ENCODE measurements around the gene ARIH1. TPM values are rescaled to one million over a fixed set of nuclear protein-coding genes. Genes with fewer than 3 reads are reported as not detected.

ARIH1 gene
- total and polyA plus RNA-seq, 8 donors = 16.1 to 380 (median 29.5) TPM

GRCh38 chr15:72445426-72445825 is 28.7 kb upstream of the ARIH1 start:
- no peaks in the 10 kb centered on the region for H3K27me3 ChIP-seq
- H3K4me1 ChIP-seq = no peaks in the 10 kb centered on the region
- H3K36me3 ChIP-seq = no peaks in the 10 kb centered on the region
- intact Hi-C loops (cut with DNase I; ENCODE audit: low total_unique reads) = no loop called here
- H3K9me3 ChIP-seq = no peaks in the 10 kb centered on the region
- 71 to 96% (median 75%) methylated on average over 1 of the region's 1 CpG for WGBS, 5 donors
- DNase-seq = no peak
- no peak overlapping the region for H3K4me3 ChIP-seq
- H3K27ac ChIP-seq = no peak overlapping the region
- no peak for TF ChIP-seq POLR2A (IDR thresholded peaks at IDR 0.05)
- no peak for TF ChIP-seq EP300 (IDR thresholded peaks at IDR 0.05)
- TF ChIP-seq CTCF (IDR thresholded peaks at IDR 0.05) = no peak
- no peak for TF ChIP-seq POLR2AphosphoS5 (IDR thresholded peaks at IDR 0.05)

GRCh38 chr15:72450805-72451204 is 23.3 kb upstream of the ARIH1 start:
- no peaks in the 10 kb centered on the region for H3K9me3 ChIP-seq
- intact Hi-C loops (cut with DNase I; ENCODE audit: low total_unique reads) = no loop called here
- no peaks in the 10 kb centered on the region for H3K4me1 ChIP-seq
- H3K27me3 ChIP-seq = no peaks in the 10 kb centered on the region
- TF ChIP-seq POLR2A (IDR thresholded peaks at IDR 0.05) (no peak), EP300 (IDR thresholded peaks at IDR 0.05) (no peak), CTCF (IDR thresholded peaks at IDR 0.05) (no peak)
- 78 to 87% (median 80%) methylated on average over 6 of the region's 6 CpGs for WGBS, 5 donors
- no peak overlapping the region for H3K27ac ChIP-seq
- DNase-seq = no peak
- H3K36me3 ChIP-seq = no peaks in the 10 kb centered on the region
- no peak overlapping the region for H3K4me3 ChIP-seq

- H3K36me3 ChIP-seq = no peaks in the 10 kb centered on the region
- H3K27me3 ChIP-seq = no peaks in the 10 kb centered on the region
- H3K9me3 ChIP-seq = no peaks in the 10 kb centered on the region
- H3K4me1 ChIP-seq = no peaks in the 10 kb centered on the region
- no peak overlapping the region for H3K27ac ChIP-seq
- no peak overlapping the region for H3K4me3 ChIP-seq
- DNase-seq = no peak
- intact Hi-C loops (cut with DNase I; ENCODE audit: low total_unique reads) = no loop called here
- whole genome bisulfite sequencing, 5 donors = 72 to 85% (median 77%) methylated on average over 9 of the region's 9 CpGs
- TF ChIP-seq POLR2AphosphoS5 (IDR thresholded peaks at IDR 0.05) (no peak), POLR2A (IDR thresholded peaks at IDR 0.05) (no peak), EP300 (IDR thresholded peaks at IDR 0.05) (no peak), CTCF (IDR thresholded peaks at IDR 0.05) (no peak)
Measured at GRCh38 chr15:72451224-72451623, 22.9 kb upstream of the ARIH1 start.

GRCh38 chr15:72456684-72457083 is 17.4 kb upstream of the ARIH1 start:
- no peak overlapping the region for H3K4me3 ChIP-seq
- no peak for DNase-seq
- H3K9me3 ChIP-seq = no peaks in the 10 kb centered on the region
- intact Hi-C loops (cut with DNase I; ENCODE audit: low total_unique reads) = no loop called here
- H3K27ac ChIP-seq = no peak overlapping the region
- TF ChIP-seq EP300 (IDR thresholded peaks at IDR 0.05) (no peak), CTCF (IDR thresholded peaks at IDR 0.05) (no peak), POLR2AphosphoS5 (IDR thresholded peaks at IDR 0.05) (no peak), POLR2A (IDR thresholded peaks at IDR 0.05) (no peak)
- WGBS, 5 donors = 87 to 98% (median 94%) methylated on average over 6 to 7 of the region's 7 CpGs
- no peaks in the 10 kb centered on the region for H3K27me3 ChIP-seq
- no peaks in the 10 kb centered on the region for H3K36me3 ChIP-seq
- peaks cover 0 to 5% (median 0%) of the 10 kb centered on the region in 4 donors for H3K4me1 ChIP-seq
